Cortex of kidney (tissue), 1 donor: ENCODE data around the gene TMEM141.
"Not testable (repeated sequence)": the region's sequence is repeated elsewhere in the genome, so short reads cannot be mapped to it uniquely, and the experiment has no call there.

ENCODE experiments used
- DNase-seq: peaks from one replicate; lab custom pipeline; 2025; lab: John Stamatoyannopoulos, UW

Gene TMEM141

GRCh38 chr9:136773386-136774044 is 17.6 kb upstream of the TMEM141 start:
- DNase-seq, result no peak

DNA sequence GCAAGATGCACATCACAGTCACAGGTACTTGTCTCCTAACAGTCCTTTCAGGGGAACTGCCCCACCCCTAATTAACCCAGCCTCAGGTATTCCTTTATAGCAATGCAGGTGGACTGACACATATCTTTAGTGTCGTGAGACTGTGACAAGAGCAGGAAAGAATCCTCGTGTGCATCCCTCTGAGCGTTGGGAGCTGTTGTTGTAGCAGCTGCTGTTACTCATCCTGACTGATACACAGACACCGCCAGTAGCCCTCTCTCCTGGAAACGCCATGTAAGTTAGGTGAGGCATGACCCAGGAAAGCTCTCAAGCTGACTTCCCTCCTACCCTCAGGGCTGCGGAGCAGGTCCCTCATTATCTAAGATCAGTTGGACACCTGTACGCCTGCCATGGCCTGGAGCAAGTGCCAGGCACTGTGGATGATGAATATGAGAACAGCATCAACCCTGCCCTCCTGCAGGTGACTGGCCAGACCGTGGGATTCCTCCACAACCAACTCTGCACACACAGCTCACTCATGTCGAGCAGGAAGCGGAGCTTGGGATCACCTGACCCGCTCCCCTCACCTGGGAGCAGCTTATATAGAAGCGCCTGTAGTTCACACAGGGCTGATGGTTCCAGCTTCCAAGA is 16.6 kb upstream of the TMEM141 start:
- no peak for DNase-seq

DNA sequence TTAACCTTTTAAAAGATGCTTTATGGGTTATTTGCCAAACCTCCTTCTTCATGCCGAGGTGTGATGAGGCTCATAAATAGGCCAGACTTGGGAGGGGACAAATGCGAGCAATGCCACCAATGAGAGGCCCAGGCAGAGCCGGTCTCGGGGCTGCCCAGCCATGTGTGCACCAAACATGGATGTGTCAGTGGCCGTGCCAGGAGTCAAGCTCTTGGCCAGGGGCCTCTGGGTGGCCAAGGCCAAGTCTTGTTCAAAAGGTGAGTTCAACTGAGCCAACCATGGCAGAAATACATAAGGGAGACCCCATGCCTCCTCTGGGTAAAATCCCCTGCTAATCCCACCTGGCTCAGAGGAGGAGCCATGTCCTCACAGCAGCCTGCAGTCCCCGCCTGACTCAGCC is 16.0 kb upstream of the TMEM141 start:
- no peak for DNase-seq

DNA sequence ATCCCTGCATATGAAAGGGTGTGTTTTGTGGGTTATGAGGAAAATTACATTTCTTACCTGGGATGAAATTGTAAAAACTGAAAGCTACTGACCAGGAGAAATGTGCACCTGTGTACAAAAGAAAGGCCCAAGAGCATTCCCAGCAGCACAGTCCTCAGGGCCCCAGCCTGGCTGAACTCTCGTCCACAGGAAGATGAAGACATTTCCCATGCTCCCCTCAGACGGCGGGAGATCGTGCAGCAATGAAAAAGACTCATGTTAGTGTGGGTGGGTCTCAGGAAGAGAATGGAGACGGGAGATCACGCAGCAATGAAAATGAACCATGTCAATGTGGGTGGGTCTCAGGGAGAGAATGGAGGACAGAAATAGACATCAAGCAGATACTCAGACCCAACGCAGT is 14.2 kb upstream of the TMEM141 start:
- no peak for DNase-seq

- no peak for DNase-seq
Observed at GRCh38 chr9:136777359-136777758, 13.8 kb upstream of the TMEM141 start.

- DNase-seq, result no peak
Observed at GRCh38 chr9:136779808-136780207, 11.3 kb upstream of the TMEM141 start.

DNA sequence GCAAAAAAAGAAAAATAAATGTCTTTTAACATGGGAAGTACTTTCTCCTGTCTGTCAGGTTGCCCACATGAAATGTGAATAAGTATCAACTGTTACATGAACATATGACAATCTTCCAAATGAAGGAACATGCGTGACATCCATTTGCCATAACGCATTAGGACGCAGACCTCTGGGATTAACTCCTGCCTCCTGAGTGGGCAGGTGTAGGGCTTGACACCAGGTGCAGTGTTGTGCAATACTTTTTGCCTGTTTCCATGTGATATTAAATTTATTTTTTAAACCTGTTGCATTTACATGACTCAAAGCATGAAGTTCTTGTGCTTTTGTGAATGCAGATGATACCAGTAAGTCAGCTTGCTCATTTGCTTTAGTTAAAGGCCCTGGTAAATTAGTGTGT is 8.7 kb upstream of the TMEM141 start:
- DNase-seq, result no peak

DNA sequence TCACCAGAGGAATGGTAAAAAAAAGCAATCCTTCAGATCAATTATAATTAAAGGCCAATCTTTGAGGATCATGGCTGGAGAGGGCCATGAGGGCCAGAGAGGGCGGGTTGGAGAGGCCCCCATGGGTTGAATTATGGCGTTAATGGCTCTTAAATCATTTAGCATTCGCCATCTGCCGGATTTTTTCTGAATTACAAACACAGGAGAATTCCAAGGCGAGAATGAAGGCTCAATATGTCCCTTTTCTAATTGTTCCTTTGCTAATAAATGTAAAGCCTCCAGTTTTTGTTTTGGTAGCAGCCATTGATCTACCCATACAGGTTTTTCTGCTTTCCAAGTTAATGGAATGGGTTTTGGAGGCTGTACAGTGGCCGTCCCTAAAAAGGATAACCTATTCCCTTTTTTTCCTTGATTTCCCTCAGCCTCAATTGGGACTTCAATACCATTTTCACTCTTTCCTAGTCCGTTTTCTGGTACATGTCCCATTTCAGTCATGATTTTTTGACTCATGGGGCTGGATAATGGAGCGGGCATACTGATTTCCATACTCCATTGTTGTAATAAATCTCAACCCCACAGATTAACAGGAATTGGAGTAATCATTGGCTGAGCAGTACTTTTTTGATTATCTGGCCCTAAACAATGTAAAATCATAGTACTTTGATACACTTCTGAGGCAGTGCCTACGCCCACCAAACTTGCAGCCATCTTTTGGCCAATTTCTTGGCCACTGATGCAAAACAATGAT is 6.7 kb upstream of the TMEM141 start:
- DNase-seq, result no peak

- no peak for DNase-seq
Observed at GRCh38 chr9:136784997-136785361, 6.2 kb upstream of the TMEM141 start.

DNA sequence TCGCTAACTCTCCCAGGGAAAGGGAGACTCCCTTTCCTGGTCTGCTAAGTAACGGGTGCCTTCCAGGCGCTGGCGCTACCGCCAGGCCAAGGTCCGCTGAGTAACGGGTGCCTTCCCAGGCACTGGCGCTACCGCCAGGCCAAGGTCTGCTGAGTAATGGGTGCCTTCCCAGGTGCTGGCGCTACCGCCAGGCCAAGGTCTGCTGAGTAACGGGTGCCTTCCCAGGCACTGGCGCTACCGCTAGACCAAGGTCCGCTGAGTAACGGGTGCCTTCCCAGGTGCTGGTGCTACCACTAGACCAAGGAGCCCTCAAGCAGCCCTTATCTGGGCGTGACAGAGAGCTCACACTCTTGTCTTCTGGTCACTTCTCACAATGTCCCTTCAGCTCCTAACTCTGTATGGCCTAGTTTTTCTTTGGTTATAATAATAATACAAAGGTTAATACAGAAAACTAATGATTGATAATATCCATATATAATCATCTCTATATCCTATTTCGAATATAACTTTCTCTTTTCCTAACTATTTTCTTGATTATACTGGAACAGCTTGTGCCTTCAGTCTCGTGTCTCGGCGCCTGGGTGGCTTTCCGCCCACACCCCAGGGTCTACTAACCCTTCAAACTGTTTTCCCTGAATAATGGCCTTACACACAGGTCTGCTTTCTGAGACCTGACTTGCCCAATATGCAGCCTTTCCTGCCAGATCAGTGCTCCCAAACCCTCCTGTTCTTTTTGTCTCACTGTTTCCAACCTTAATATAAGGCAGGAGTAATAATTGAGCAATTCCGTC is 5.4 kb upstream of the TMEM141 start:
- DNase-seq, result not testable (repeated sequence)

DNA sequence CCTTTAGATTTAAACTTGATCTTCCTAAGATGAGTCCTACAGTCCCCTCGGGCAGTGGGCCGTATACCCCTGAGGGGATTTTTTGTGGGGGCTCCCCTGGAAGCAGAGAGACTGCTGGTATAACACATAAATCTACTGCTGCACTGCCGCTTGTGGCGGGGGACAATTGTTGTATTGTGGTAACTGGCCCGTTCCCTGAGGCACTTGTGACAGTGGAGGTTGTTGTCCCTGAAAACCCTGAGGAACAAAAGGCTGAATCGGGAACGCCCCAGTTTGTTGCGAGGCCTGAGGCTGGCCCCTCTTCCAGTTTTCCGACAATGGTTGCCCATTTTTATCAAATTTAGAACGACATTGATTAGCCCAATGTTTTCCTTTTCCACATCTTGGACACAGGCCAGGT is 4.7 kb upstream of the TMEM141 start:
- DNase-seq, result no peak

GRCh38 chr9:136786983-136787382 is 4.2 kb upstream of the TMEM141 start:
- not testable (repeated sequence) for DNase-seq

GRCh38 chr9:136787690-136788400 is 3.3 kb upstream of the TMEM141 start:
- DNase-seq, result no peak

DNA sequence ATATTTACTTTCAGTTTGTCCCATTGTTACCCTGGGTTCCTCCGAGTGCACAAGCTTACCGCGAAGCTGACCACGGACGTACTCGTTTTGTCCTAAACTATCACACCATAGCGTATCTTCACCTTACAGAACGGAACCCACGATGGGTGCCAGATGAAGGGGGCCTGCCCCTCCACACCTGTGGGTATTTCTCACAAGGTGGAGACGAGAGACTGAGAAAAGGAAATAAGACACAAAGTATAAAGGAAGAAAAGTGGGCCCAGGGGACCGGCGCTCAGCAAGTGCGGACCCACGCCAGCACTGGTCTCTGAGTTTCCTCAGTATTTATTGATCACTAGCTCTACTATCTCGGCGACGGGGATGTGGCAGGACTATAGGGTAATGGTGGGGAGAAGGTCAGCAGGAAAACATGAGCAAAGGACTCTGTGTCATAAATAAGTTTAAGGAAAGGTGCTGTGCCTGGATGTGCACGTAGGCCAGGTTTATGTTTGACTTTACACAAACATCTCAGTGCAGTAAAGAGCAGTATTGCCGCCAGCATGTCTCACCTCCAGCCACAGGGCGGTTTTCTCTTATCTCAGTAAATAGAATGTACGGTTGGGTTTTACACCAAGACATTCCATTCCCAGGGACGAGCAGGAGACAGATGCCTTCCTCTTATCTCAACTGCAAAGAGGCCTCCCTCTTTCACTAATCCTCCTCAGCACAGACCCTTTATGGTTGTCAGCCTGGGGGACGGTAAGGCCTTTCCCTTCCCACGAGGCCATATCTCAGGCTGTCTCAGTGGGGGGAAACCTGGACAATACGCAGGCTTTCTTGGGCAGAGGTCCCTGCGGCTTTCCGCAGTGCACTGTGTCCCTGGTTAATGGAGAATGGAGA is 2.3 kb upstream of the TMEM141 start:
- DNase-seq, result not testable (repeated sequence)

GRCh38 chr9:136789523-136789937 is 1.6 kb upstream of the TMEM141 start:
- DNase-seq, result no peak

DNA sequence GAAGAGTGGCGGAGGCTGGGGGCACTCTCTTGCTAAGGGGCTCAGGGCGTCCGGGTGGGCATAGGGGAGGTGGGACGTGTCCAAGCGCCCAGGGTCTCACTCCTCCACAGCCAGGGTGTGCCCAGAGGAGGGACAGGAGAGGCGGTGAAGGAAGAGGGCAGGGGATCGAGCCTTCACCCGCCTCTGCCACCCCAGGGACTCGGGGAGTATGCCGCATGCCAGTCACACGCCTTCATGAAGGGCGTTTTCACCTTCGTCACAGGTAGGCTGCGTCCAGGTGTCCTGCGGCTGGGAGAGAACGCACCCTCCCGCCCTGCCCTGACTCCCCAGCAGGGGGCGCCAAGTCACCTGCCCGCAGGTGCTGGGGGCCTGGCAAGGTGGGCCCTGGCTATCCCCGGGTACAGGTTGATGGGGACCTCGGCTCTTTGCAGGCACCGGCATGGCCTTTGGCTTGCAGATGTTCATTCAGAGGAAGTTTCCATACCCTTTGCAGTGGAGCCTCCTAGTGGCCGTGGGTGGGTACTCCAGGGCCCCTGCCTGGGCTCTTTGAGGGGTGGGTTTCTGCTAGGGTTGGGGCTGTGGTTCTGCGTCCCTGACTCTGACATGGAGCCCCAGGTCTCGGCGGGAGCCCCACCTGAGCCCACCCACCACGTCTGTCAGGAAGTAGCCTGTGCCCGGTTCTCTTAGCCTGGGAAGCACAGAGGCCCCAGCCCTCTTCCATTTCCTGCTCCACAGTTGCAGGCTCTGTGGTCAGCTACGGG is 552 bp downstream of the TMEM141 start:
- no peak for DNase-seq

GRCh38 chr9:136792321-136793085 is 1.4 kb downstream of the TMEM141 start:
- no peak for DNase-seq

GRCh38 chr9:136793086-136793946 is 2.2 kb downstream of the TMEM141 start:
- no peak for DNase-seq
